Activated CD4-positive, CD25-positive, alpha-beta regulatory T cell (primary cell): ENCODE measurements around the gene MED31.
"Not testable (repeated sequence)": the region's sequence is repeated elsewhere in the genome, so short reads cannot be mapped to it uniquely, and the experiment has no call there.

Source experiments
- DNase-seq, 4 experiments: peaks; one replicate each; lab custom pipeline; 2025; lab: John Stamatoyannopoulos, UW

Gene MED31

DNA sequence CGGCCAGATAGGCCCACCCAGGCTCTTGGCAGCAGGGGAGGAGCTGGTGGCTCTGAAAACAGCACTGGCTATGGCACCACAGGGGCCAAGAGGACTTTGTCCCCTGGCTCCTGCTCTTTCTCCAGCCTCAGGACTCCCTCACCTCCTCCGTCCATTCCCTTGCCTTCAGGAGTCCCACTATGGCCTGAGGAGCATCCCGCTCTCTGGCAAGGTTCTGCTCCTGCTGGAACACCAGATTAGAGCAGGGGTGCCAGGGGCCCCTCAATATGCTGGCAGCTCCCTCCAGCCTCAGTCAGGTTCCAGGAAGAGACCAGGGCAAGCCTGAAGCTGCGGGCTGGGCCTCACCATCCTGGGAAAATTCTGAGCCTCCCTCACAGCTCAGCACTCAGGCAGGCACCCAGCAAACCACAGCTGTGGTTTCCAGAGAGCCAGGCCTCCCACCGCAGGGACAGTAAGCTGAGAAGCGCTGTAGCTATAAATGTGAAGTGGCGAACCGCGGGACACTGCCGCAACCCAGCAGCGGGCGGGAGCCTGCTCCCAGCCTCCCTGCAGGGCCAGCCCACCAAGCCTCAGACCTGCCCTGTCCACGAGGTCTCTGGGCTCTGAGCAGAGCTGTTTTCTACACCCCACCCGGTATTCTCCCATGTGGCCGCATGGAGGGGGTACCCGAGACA lies 25.9 kb upstream of the MED31 start:
- DNase-seq: no peak

DNA sequence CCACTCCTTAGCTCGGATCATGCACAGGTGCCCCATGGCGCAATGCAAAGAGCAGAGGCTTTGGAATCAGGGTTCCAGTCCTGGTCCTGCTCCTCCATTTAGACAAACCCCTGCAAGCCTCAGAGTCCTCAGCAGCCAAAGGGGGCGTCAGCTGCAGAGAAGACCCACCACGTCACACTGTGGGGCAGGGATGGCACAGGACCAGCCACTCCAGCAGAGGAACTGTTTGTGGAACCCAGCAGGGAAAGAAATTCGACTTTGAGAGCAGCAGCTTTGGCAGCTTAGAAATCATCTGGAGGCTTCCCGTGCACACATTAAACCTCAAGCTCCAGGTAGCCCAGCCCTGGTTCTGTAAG lies 25.4 kb upstream of the MED31 start:
- DNase-seq: no peak

DNA sequence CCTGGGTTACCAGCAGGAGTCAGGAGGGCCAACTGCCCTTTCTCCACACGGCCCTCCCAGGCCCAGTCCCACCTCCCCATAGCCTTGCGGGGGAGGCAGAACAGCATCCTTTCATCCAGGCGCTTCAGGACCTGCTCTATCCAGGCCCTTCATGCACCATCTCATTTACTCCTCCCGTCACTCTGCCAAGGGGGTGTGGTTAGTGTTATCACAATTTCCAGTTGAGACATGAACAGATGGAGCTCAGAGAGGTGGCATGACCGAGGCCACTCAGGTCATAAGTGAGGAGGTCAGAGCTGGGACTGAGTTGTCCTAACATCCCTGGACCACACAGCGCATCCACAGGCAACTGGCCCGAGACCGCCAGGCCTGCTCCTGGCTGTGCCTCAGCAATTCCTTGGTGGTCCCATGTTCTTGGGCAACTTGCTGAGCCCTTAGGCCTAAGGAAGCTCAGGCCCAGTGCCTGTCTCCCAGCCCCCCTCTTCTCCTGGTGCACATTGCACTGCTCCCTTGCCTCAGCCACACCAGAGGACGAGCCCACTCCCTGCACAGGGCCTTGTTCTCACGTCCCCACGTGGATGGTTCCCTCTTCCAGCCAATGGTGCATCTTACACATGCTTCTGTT lies 23.9 kb upstream of the MED31 start:
- no peak for DNase-seq

DNA sequence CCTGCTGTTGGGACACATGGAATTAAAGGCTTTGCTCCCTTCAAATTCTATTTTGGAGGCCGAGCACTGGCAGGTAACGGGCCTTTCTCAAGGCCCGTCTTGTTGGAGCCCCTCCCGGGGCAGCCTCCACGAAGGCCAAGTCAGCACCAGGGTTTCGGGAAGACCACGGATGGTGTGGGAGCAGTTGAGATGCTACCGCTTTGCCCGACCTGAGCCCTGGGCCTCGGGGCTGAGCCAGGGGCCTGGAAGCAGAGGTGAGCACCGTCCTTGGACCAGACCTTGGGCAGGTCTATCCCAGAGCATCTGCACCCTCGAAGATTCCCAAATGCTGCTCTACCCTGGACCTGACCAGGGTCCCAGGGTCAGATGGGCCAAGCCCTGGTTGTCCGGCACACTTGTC lies 23.2 kb upstream of the MED31 start:
- no peak for DNase-seq

DNA sequence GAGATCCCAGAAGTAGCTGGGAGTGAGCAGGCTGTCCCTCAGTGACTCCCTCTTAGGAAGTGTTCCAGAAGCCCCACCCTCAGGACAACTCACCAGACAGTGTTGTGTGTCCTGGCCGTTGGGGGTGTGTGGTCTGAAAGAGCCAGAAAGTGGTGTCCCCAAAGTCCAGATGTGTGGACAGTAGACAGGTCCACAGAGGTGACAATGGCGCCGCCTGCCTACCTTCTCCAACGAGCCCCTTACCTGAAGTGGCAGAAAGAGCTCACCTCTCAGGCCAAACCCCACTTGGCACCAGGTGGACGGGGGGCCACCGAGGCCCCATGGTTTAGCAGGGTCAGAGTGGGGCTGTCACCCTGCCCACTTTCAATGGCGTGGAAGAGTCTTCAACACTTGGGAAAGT lies 20.0 kb upstream of the MED31 start:
- no peak for DNase-seq

DNA sequence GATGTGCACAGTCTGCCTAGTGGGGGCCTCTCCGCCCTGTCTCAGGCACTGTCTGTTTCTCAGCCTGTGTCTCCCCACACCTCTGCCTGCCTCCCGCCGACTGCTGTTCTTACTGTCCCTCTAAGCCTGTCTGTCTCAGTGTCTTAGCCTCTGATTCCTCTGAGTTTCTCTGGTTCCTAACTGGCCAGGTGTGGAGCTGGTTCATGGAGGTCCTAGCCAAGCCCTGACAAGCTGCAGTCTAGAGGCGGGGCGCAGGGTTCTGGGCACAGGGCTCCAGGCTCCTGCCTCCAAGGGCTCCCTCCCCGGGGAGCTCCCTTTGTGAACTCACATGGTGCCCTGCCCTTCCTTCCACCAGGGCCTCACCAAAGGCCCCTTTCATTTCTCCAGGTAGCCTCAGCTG lies 19.6 kb upstream of the MED31 start:
- no peak for DNase-seq

DNA sequence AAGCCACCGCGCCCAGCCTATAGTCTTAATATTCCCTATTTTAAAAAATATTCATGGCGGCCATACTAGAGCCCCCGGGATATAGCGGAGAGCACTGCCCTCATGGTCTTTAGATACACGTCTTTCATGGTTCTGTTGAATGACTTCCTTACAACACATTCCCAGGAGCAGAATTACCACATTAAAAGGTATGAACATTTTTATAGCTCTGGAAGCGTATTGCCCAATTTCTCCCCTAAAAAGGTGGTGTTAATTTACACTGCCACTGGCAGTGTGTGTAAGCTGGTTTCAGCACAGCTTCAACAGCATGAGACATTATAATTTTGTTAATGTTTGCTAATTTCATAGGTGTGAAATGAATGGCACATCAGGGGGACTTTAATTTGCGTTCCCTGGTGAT lies 19.2 kb upstream of the MED31 start:
- DNase-seq: no peak

DNA sequence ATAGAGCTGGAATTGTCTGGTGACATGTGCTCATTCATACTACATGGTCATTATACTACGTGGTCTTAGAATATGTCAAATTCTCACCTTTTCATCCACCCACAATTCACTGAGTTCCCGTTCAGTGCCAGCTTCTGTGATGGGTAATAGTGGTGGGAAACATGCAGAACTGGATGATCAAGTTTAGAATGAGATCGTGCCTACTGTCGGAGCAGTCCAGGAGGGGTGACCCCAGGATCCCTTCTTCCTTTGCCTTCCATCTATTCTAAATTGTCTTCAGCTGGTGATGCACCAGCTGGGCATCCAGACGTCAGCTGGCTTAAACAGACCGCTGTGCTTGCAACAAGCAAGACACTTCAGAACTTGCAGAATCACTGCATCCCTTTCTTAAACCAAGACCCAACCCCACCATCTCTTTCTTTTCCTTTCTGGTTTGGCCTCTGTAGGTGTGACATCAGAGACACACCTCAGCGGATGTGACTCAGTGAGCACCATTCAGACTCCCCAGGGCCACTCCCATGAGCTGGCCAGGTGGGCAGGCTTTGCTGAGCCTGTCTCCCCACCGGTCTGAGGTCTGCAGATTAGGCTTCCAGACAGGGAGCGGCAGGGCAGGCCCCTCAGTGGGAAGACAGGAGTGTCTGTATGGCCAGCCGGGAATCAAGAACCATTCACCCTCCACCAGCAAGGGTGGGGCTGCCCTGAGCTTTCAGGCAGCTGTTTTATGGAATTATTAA lies 18.2 kb upstream of the MED31 start:
- no peak for DNase-seq

DNA sequence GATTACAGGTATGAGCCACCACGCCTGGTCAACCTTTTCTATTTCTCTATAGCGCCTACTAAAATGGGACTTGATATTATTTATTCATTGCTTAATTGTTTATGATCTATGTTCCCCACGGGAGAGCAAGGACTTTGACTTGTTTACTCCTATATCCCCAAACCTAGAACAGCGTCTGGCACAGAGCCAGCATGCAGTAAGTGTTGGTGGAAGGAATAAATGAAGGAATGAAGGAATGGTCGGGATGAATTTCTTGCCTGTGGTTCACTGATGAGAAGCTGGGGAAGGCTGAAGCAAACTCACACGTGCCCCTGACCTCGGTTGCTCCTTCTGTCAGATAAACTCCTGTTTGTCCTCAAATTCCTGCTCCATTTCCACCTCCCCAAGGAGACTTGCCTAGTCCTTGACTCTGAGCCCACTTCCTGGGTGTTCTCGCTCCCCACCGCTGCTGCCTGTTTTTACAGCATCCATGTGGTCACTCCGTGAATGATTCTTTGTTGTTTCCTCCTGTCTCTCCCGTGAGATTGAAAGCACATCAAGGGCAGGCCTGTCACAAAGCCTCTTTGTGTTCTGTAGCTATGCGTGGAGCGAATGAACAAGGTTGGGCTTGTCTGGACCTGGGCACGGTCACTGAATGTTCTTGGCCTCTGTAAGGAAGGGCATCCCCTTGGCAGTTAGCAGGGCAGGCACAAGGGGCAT lies 17.5 kb upstream of the MED31 start:
- DNase-seq: no peak

DNA sequence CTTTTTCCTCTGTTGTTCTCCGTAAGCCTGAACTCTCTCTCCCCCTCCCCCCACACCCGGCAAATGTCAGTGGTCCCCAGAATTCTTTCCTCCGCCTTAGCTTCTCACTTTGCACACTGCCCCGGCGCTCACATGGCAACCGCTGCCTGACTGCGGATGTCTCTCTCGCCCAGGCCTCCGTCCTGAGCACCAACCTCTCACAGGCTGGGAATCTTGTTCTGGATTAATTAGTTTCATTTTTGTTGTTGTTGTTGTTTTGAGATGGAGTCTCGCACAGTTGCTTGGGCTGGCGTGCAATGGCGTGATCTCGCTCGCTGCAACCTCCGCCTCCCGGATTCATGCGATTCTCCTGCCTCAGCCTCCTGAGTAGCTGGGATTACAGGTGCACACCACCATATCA lies 16.8 kb upstream of the MED31 start:
- DNase-seq: no peak

DNA sequence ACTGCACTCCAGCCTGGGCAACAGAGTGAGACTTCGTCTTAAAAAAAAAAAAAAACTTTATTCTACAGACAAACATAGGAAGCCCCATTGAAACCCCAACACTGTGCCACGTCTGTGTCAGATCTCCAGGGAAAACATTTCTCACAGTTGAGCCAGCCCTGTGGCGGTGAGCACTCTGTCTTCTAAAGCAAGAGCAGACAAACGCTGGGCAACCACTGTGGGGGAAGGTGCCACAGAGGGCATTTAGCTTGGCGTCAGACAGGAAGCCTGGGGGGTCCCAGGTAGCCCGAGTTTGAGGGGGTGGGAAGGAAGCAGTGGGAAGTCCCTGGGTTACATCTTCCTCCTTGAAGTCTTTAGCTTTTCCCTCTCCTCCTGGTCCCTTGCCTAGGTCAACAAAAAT lies 16.1 kb upstream of the MED31 start:
- DNase-seq: no peak

DNA sequence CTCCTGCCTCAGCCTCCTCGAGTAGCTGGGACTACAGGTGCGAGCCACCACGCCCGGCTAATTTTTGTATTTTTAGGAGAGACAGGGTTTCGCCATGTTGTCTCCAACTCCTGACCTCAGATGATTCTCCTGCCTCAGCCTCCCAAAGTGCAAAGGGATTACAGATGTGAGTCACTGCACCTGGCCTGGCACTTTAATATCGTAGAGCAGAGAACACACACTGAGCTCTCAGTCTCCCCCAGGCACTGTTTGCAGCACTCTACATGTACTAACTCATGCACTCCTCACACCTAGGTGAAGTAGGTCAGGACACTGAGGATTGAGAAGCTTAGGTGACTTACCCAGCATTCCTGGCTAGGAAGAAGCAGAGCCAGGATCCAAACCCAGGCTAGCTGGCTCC lies 15.2 kb upstream of the MED31 start:
- no peak for DNase-seq

DNA sequence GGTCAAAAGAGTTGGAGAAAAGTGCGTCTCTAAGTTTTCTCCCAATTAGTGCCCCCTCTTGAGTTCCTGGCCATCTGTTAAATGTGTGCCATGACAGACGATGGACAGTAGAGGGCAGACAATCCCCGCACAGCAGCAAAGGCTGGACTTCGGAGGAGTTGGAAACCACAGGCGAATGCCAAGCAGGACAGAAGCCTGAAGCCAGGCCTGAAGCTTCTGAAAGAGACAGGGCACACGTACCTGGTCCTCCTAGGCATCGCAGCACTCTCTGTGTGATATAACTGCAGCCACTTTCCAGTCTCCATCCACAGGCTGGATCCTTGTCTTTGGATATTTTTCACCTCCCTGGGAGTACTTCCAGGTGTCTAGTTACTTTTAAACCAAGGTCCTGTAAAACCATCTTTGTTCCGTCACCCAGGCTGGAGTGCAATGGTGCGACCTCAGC lies 14.7 kb upstream of the MED31 start:
- DNase-seq: no peak

DNA sequence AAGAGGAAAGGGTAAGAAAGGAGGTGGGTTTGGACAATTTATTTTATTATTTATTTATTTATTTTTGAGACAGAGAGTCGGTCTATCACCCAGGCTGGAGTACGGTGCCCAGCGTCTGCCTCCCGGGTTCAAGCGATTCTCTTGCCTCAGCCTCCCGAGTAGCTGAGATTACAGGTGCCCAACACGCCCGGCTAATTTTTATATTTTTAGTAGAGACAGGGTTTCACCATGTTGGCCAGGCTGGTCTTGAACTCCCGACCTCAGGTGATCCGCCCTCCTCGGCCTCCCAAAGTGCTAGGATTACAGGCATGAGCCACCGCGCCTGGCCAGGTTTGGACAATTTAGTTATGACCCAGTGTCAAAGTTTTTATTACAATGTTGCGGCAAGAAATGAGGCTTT lies 11.8 kb upstream of the MED31 start:
- not testable (repeated sequence) for DNase-seq

DNA sequence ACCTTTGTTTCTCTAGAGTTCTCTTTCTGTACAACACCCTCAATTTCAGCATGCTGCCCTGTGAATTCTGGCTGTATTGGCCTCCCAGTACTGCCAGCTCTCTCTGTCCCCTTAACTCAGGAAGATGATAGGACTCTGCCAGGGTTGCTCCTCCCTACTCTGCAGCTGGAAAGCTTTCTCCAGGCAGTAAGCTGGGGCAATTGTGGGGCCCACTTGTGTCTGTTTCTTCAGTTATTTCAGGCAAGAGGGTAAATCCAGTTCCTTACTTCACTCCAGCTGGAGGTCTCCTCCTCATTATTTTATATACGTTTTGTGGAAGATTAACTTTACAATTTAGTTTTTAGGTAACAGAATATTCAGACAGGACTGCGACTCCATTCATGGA lies 10.1 kb upstream of the MED31 start:
- no peak for DNase-seq

DNA sequence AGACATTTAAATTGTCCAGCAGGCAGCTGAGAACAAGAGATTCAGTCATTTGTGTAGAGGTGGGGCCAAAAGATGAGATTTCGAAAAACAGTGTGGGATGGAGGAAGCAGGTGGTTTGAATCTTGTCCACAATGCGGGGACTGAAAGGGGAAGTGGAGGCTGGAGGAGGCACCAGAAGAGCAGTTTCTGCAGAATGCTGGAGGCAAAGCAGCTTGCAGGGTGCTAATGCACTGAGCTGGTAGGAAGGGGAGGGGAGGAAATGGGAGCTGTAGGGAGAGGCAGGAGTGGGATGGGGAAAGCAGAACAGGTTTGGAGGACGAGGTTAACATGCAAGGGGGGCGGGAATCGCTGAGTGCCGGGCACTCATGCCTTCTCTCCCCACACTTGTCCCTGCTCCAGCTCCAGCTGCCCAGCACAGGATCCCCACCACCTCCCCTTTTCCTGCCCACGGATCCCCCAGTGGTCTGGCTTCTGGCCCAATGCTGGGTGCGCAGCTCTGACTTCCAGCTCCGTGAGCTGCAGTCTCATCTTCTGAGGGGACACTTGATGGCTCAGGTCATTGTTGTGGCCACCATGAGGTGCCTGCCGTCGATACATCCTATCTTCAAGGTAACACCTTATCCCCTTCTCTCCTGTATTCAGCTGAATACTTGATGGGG lies 9.5 kb upstream of the MED31 start:
- DNase-seq: no peak

DNA sequence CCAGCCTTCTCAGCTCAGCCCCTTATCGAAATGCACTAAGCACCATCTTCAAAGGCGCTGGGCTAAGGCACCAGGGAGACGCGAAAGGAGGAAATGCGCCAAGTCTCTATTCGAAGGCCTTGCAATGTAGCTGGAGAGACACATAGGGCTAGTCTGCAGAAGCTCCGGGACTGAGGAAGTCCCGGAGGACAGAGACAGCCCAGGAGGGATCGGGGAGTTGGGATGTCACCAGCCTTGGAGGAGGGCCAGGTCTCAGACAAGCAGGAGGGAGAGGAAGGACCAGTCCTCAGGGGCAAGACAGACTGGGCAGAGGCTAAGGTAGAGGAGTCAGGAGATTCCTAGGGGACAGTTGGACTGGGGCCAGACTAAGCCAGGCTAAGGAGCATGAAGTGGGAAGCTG lies 8.7 kb upstream of the MED31 start:
- no peak for DNase-seq

DNA sequence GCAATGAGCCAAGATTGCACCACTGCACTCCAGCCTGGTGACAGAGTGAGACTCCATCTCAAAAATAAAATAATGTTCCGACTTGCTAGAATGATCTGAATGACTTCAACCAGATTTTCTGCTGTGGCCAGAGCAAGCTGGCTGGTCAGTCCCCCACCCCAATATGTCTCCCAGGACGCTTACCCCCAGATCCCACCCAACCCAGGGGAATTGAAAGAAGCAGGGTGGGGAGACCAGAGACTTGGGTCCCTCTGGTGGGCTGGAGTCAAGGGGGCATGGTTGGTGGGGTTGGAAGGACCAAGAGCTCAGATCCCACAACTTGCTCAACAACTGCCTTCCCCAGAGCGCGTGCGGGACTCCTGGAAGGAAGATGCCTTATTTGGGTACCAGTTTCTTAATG lies 7.0 kb upstream of the MED31 start:
- not testable (repeated sequence) for DNase-seq

DNA sequence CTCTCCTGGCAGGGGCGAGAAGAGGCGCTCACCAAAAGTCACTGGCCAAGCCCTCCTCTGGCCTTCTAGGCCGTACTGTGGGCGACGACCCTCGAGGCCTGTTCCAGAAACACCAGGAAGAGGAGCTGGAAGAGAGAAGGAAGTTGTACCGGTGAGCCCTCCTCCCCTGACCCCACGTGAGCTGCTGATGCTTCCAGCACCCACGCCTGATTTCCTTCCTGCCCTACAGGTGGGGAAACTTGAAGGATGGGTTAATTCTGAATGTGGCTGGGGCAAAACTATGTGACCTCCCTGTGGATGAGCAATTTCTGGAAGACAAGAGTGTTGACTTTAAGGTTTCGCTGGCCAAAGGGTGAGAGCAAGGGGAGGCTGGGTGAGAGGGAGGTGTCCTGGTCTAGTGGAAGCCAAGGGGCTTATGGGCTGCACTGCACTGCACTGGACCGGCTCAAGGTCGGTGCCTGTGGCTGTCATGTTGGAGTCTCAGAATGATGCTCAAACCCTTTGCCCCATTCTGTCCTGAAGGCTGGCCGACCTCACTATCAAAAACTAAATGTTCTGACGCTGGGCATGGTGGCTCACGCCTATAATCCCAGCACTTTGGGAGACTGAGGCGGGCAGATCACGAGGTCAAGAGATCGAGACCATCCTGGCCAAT lies 6.4 kb upstream of the MED31 start:
- no peak for DNase-seq

DNA sequence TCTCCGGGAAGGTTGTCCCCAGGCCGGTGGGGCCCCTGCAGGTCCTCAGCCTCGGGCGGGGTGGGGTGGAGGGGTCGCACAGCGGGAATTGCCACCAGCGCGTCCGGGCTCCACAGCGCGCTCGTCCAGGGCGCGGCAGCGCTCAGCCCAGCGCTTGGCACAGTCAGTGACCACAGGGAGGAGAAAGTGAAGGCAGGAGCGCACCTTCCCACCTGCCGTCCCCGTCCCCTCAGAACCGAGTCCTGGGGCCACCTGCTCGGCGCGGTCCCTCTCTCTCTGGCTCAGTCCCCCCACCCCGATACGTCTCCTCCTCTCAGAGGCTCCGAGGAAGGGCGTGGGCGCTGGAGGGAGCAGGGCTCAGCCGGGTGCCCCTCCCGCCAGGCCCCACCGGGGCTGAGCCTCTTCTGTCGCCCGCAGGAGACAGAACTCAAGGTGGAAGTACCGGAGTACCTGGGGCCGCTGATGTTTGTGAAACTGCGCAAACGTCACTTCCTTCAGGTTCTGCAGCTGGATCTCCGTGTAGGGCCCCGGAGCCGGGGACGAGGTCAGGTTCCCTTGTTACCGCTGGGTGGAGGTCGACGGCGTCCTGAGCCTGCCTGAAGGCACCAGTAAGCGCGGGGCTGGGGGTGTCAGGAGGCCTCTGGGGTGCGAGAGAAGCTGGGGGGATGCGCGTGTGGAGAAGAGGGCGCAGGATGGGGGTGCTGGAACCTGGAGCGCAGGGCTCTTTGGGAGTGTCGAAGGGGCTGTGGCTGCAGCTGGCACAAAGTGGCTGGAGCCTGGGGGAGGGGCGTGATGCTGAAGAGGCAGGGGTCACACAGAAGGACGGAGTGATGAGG lies 5.6 kb upstream of the MED31 start:
- DNase-seq: peak in 2 of 4 experiments; percentile 29 to 30
